22Rv1 (cell line): ENCODE results near the gene ATP5ME.

Source experiments
- H3K27ac ChIP-seq: fragments of 450-650 bp; 2 replicates; pipeline ENCODE4 v1.5.1; 2017
- ZFX ChIP-seq: fragments of 450-650 bp; IDR thresholded peaks from 2 replicates; pipeline ENCODE4 v1.6.1; 2017; ENCODE audit warnings: antibody characterized with exemption, borderline replicate concordance
- TF ChIP-seq, protein P1 (sequence below): fragments of 450-650 bp; IDR thresholded peaks from 2 replicates; pipeline ENCODE4 v1.5.1; 2017; ENCODE audit warnings: mild to moderate bottlenecking

Gene ATP5ME

DNA sequence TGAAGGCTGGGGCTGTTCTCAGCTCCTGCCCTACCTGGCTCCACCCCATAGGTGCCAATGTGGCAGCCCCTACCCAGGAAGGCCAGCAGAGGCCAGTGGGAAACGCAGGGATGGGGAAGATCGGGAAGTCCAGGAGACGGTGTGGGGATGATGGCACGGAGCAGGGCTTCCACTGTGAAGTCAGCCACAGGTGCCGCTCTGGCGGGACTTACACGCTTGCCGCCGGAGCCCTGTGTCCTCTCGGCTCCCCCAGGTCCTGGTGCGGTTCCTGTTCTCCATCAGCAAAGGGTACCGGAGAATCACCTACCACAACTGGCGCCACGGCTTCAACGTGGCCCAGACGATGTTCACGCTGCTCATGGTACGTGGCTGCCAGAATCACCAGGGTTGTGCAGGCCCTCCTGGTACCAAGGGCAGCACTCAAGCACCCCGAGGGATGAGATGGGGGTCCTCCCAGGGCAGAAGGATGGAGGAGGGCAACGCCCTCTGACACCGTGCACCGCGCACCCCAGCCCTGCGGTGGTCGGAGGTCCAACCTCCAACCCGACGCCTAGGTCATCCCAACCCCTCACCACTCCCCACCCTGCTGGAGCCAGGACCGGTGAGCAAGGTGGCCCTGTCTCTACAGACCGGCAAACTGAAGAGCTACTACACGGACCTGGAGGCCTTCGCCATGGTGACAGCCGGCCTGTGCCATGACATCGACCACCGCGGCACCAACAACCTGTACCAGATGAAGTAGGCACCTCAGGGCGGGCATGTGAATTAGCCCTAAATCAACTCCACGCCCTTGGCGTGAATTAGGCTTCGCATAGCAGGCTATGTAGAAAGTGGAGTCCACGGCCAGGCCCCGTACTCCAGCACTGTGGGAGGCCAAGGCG is 12.0 kb downstream of the ATP5ME start:
- TF ChIP-seq ZFX = no peak
- no peak overlapping the region for H3K27ac ChIP-seq

DNA sequence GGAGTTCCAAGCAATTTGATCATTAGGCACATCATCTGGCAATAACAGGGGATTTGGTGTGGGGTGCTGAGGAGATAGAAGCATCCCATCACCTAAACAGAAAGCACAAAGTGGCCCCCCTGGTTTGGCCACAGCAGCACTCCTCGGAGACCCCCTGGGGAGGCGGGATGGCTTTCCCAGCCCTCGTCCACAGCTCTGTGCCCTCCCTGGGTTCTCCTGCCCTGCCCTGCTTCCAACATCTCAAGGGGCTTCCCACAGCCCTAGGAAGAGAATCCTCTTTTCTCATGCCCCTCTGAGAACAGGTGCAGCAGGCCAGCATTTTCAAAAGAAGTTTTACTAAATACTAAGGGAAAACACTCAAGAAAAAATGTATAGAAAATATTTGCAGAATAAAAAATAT is 12.8 kb downstream of the ATP5ME start:
- H3K27ac ChIP-seq = no peak overlapping the region
- no peak for TF ChIP-seq ZFX
- TF ChIP-seq, protein P1, sequence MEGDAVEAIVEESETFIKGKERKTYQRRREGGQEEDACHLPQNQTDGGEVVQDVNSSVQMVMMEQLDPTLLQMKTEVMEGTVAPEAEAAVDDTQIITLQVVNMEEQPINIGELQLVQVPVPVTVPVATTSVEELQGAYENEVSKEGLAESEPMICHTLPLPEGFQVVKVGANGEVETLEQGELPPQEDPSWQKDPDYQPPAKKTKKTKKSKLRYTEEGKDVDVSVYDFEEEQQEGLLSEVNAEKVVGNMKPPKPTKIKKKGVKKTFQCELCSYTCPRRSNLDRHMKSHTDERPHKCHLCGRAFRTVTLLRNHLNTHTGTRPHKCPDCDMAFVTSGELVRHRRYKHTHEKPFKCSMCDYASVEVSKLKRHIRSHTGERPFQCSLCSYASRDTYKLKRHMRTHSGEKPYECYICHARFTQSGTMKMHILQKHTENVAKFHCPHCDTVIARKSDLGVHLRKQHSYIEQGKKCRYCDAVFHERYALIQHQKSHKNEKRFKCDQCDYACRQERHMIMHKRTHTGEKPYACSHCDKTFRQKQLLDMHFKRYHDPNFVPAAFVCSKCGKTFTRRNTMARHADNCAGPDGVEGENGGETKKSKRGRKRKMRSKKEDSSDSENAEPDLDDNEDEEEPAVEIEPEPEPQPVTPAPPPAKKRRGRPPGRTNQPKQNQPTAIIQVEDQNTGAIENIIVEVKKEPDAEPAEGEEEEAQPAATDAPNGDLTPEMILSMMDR = no peak

DNA sequence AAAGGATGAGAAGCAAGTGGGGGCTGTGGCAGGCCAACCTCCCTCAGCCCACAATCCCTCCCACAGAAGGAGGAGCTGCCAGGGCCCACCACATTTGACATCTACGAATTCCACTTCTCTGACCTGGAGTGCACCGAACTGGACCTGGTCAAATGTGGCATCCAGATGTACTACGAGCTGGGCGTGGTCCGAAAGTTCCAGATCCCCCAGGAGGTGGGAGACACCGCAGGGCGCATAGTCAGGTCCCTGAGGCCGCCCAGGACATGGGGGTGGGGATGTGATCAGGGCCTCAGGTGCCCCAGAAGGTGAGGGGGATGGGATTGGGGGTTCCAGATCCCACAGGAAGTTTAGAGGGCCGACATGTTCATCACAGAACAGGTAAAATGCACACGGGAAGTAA is 13.7 kb downstream of the ATP5ME start:
- H3K27ac ChIP-seq = no peak overlapping the region
- TF ChIP-seq, protein P1 = no peak
- no peak for TF ChIP-seq ZFX

DNA sequence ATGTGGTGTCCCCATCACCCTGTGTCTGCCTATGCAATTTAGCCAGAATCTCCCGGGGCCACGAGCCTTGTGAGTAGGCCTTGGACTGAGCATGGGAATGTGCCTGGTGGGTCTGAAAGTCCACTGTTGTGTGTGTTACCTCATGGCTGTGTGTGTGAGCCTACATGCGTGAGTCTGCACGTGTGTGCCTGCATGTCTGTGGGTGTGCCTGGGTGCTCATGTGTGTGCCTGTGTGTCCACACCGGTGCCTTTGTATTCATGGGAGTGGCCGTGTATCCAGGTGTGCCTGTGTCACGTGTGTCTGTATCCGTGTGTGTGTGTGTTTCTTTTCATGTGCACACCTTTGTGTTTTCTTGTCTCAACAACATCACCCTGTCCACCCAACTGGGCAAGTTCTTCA is 14.2 kb downstream of the ATP5ME start:
- no peak overlapping the region for H3K27ac ChIP-seq
- no peak for TF ChIP-seq ZFX
- TF ChIP-seq, protein P1 = no peak

DNA sequence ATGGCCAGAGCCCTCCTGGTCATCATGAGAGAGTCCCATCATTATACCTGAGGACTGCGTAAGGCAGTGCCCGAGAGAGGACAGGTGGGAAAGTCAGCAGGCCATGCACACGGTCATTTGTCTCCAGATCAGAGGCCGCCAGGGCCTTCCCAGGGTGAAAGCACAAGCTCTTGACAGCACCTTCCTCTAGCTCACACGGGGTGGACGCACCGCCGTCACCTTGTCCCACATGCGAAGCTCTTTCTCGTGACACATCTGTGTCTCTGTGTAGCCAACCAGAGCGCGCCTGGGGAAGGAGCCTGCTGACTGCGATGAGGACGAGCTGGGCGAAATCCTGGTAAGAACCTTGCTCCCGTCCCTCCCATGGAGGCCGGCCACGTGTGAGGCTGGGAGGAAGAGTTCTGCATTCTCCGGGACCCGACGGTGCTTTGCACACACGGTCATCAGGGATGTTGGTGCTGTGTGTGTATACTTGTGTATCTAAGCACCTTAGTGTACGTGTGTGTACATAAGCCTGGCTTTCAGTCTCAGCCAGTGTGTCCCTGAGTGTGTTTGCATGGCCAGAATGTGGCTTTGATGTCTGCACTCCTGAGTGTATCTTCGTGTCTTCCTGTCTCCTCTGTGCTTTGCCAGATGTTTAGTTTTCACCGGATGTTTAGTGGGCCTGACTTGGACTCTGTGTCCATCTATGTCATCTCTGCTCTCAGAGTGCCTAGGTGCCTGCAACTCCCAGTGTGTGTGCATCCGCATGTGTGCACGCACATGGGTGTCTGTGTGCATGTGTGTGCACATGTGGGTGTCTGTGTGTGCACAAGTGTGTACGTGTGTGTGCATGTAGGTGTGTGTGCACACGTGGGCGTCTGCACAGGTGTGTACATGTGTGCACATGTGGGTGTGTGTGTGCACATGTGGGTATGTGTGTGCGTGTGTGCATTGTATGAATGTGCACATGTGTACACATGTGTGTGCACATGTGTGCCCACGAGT is 15.1 kb downstream of the ATP5ME start:
- H3K27ac ChIP-seq = no peak overlapping the region
- no peak for TF ChIP-seq ZFX
- TF ChIP-seq, protein P1 = no peak

DNA sequence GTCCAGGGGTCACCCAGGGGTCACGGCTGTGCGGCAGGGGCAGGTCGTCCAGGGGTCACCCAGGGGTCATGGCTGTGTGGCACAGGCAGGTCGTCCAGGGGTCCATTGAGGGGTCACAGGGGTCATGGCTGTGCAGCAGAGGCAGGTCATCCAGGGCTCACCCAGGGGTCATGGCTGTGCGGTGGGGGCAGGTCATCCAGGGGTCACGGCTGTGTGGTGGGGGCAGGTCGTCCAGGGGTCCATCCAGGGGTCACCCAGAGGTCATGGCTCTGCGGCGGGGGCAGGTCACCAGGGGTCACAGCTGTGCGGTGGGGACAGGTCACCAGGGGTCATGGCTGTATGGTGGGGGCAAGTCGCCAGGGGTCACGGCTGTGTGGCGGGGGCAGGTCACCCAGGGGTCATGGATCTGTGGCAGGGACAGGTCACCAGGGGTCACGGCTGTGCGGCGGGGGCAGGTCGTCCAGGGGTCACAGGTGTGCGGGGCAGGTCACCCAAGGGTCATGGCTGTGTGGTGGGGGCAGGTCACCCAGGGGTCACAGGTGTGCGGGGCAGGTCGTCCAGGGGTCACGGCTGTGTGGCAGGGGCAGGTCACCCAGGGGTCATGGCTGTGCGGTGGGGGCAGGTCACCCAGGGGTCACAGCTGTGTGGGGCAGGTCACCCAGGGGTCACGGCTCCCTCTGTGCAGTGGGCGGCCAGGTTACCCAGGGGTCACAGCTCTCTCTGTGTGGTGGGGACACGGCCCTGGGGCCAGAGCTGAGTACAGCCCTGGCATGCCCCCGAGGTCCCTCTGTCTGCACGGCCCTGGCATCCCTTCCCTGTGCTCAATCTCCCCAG is 16.0 kb downstream of the ATP5ME start:
- H3K27ac ChIP-seq = no peak overlapping the region

More for the DNA sequence above, 16.0 kb downstream of the ATP5ME start:
- TF ChIP-seq ZFX = no peak
- TF ChIP-seq, protein P1 = no peak
